B cell (primary cell): Measurements from ENCODE around the gene RAD51B. TPM values are rescaled to one million over a fixed set of nuclear protein-coding genes. Genes with fewer than 3 reads are reported as not detected.

Experiments
- ATAC-seq: fragments of 200-7000 bp; cut with Tn5 transposase; one replicate; pipeline ENCODE4 v1.10.0; 2021; ENCODE audit warnings: low read depth, mild to moderate bottlenecking, moderate number of reproducible peaks, moderate library complexity
- CTCF ChIA-PET: fragments of 350-600 bp; sonication (Branson Sonifier 250); formaldehyde crosslinking; loops from one replicate; lab custom pipeline; 2021; ENCODE audit warnings: antibody characterized with exemption, inconsistent platforms; lab: Charles Lee
- POLR2A ChIA-PET: fragments of 350-600 bp; sonication (Branson Sonifier 250); formaldehyde crosslinking; loops from one replicate; lab custom pipeline; 2021; ENCODE audit warnings: antibody characterized with exemption; lab: Charles Lee
- DNase-seq: peaks from one replicate; pipeline ENCODE4 v3.0.0; 2013
- H2AFZ ChIP-seq: 2 replicates; pipeline ENCODE4 v1.6.1; 2012; ENCODE audit warnings: mild to moderate bottlenecking, low read depth, low read length; ENCODE audit not compliant: insufficient read depth, poor library complexity, severe bottlenecking
- H3K27ac ChIP-seq, 2 donors: 1 replicate in 1 of 2; 2 replicates in 1 of 2; pipeline ENCODE4 v1.5.1; 2012 to 2013; ENCODE audit warnings: low read length in 2 of 2, mild to moderate bottlenecking in 2 of 2, moderate library complexity in 1 of 2
- H3K27me3 ChIP-seq, 4 experiments: fragments of 200-600 bp in 1 of 4; sonication (generic) in 1 of 4; replicated peaks in 1 of 4; 1 replicate in 2 of 4; 2 replicates in 2 of 4; pipeline versions ENCODE4 v1.6.1 to v1.7.0; 2013 to 2016; ENCODE audit warnings: low read length in 3 of 4, mild to moderate bottlenecking in 2 of 4, mixed read lengths in 1 of 4, moderate library complexity in 1 of 4; ENCODE audit not compliant: insufficient read depth in 4 of 4, control insufficient read depth in 3 of 4; ENCODE audit errors: control extremely low read depth in 1 of 4
- H3K36me3 ChIP-seq, 2 experiments: replicated peaks in 1 of 2; 1 replicate in 1 of 2; 2 replicates in 1 of 2; pipeline versions ENCODE4 v1.6.1 to v1.7.1; 2013; ENCODE audit warnings: low read length in 1 of 2; ENCODE audit not compliant: insufficient read depth in 2 of 2, control insufficient read depth in 1 of 2; ENCODE audit errors: control extremely low read depth in 1 of 2, extremely low read depth in 1 of 2
- H3K4me1 ChIP-seq, 2 donors: fragments of 200-600 bp in 1 of 2; sonication (generic) in 1 of 2; 1 replicate in 1 of 2; 2 replicates in 1 of 2; pipeline versions ENCODE4 v1.5.1 to v1.6.1; 2013 to 2017; ENCODE audit warnings: low read length in 2 of 2; ENCODE audit not compliant: control insufficient read depth in 2 of 2, insufficient read depth in 2 of 2
- H3K4me2 ChIP-seq: replicated peaks from 2 replicates; pipeline ENCODE3; 2012; ENCODE audit warnings: mild to moderate bottlenecking, low read depth, low read length; ENCODE audit not compliant: poor library complexity, severe bottlenecking
- H3K4me3 ChIP-seq, 5 experiments: fragments of 200-600 bp in 1 of 5; sonication (generic) in 1 of 5; 1 replicate in 3 of 5; 2 replicates in 2 of 5; pipeline versions ENCODE4 v1.5.1 to v1.7.0; 2011 to 2016; ENCODE audit warnings: low read length in 4 of 5, mild to moderate bottlenecking in 4 of 5, low read depth in 2 of 5, control low read depth in 1 of 5, moderate library complexity in 1 of 5; ENCODE audit not compliant: insufficient read depth in 1 of 5; ENCODE audit errors: control extremely low read depth in 1 of 5, extremely low read depth in 1 of 5
- H3K79me2 ChIP-seq: fragments of 200-600 bp; sonication (generic); one replicate; pipeline ENCODE4 v1.6.0; 2016; ENCODE audit warnings: low read length; ENCODE audit not compliant: control insufficient read depth, insufficient read depth
- H3K9ac ChIP-seq: fragments of 200-600 bp; sonication (generic); 2 replicates; pipeline ENCODE4 v1.6.1; 2017; ENCODE audit warnings: mild to moderate bottlenecking, low read length, moderate library complexity
- H3K9me3 ChIP-seq, 3 donors: one replicate each; pipeline versions ENCODE4 v1.6.1 to v1.7.1; 2013; ENCODE audit warnings: low read length in 2 of 3; ENCODE audit not compliant: control insufficient read depth in 2 of 3, insufficient read depth in 1 of 3; ENCODE audit errors: control extremely low read depth in 1 of 3
- H4K20me1 ChIP-seq: 2 replicates; pipeline ENCODE4 v1.6.0; 2012; ENCODE audit warnings: mild to moderate bottlenecking, low read length; ENCODE audit not compliant: insufficient read depth, control insufficient read depth, poor library complexity, severe bottlenecking
- H3K27ac Mint-ChIP-seq: one replicate; pipeline ENCODE4 v1.8.0; 2021; ENCODE audit warnings: mixed read lengths
- H3K27me3 Mint-ChIP-seq: one replicate; pipeline ENCODE4 v1.8.0; 2021; ENCODE audit warnings: mixed read lengths
- H3K4me1 Mint-ChIP-seq: one replicate; pipeline ENCODE4 v1.8.0; 2021; ENCODE audit warnings: mixed read lengths
- H3K4me3 Mint-ChIP-seq: one replicate; pipeline ENCODE4 v1.8.0; 2021; ENCODE audit warnings: mixed read lengths
- H3K9me3 Mint-ChIP-seq: one replicate; pipeline ENCODE4 v1.8.0; 2022; ENCODE audit warnings: mixed read lengths; ENCODE audit not compliant: insufficient read depth
- CTCF ChIP-seq: fragments of 200-600 bp; IDR thresholded peaks from one replicate; pipeline ENCODE4 v1.8.0; 2022; ENCODE audit warnings: antibody characterized with exemption, mild to moderate bottlenecking
- EZH2 ChIP-seq: IDR thresholded peaks from 2 replicates; pipeline ENCODE4 v1.6.1; 2012; ENCODE audit warnings: borderline replicate concordance, low read depth, mild to moderate bottlenecking, moderate library complexity, low read length; ENCODE audit not compliant: insufficient read depth, poor library complexity, severe bottlenecking
- WGBS: methylation state at CpG from one replicate; pipeline ENCODE4 v1.1.5; 2013; ENCODE audit warnings: missing lambda C conversion rate; ENCODE audit not compliant: insufficient coverage; 5-methylcytosine and 5-hydroxymethylcytosine counted together
- intact Hi-C: fragments of 100-400 bp; cut with micrococcal nuclease; formaldehyde crosslinking; loops from one replicate; pipeline ENCODE4 v1.10.0; 2022
- polyA plus RNA-seq: library from polyadenylated mRNA; depleted of rRNA; stranded (reverse); fragments of >200 nt; gene quantifications from 2 replicates; pipeline ENCODE4 v1.2.3, GENCODE V29; 2012
- total RNA-seq, 2 donors: library from RNA; stranded (reverse); fragments of 120-200 nt in 1 of 2; gene quantifications; 1 replicate in 1 of 2; 2 replicates in 1 of 2; pipeline versions ENCODE4 v1.2.3 to v1.2.4, GENCODE V29; 2013 to 2022

The RAD51B gene
- total and polyA plus RNA-seq, 2 donors (not counting 1 experiment from before 2014, with no cell fraction given), result 6.5 to 60.6 TPM

GRCh38 chr14:68701001-68701741 is 881.6 kb downstream of the RAD51B start:
- H3K4me1 ChIP-seq, result peaks cover 0 to 8% of the 10 kb centered on the region in 2 donors
- POLR2A ChIA-PET, result interaction anchor here (0.5 kb wide), 1 partner anchor 183 kb away, joined by 7 read pairs; no protein-coding TSS in a partner anchor
- TF ChIP-seq CTCF (no peak), EZH2 (no peak)
- intact Hi-C loops, result no loop called here
- no peaks in the 10 kb centered on the region for H3K27me3 ChIP-seq
- no peak overlapping the region for H3K27ac ChIP-seq
- WGBS, result 100% methylated on average over 4 of the region's 6 CpGs
- DNase-seq, result no peak
- no peaks in the 10 kb centered on the region for H3K36me3 ChIP-seq
- no peak for ATAC-seq
- no peaks in the 10 kb centered on the region for H4K20me1 ChIP-seq
- no peak overlapping the region for H3K4me2 ChIP-seq
- H3K9me3 Mint-ChIP-seq, result no peaks in the 10 kb centered on the region
- peaks cover 0 to 11% (median 5%) of the 10 kb centered on the region in 3 donors for H3K9me3 ChIP-seq
- no peaks in the 10 kb centered on the region for H3K27me3 Mint-ChIP-seq
- no peak overlapping the region for H2AFZ ChIP-seq
- H3K9ac ChIP-seq, result no peak overlapping the region
- H3K4me3 Mint-ChIP-seq, result no peak overlapping the region
- CTCF ChIA-PET, result no interaction called here
- H3K27ac Mint-ChIP-seq, result peak overlapping the region; percentile 67
- no peak overlapping the region for H3K4me3 ChIP-seq
- H3K4me1 Mint-ChIP-seq, result peaks cover 10% of the 10 kb centered on the region
- no peaks in the 10 kb centered on the region for H3K79me2 ChIP-seq

DNA sequence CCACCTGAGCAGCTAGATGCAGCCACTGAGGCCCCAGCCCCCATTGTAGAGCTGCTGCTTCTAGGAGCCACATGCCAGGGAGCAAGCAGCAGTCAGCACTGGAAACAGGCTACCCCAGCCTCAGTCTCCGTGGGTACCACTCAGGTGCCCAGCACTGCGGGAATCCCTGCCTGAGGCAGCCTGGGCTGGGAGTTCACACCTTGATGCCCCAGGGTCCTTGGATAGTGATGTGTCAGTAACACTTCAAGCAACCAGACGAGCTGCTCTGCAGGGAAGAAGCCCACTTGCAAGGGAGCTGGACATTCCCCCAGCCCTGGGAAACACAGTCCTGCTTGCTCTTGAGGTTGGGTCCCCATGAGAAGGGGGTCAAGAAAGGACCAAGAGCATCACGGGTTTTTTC is 882.6 kb downstream of the RAD51B start:
- no peaks in the 10 kb centered on the region for H3K27me3 ChIP-seq
- H3K27ac ChIP-seq, result no peak overlapping the region
- H3K4me2 ChIP-seq, result no peak overlapping the region
- no peak for TF ChIP-seq EZH2
- TF ChIP-seq CTCF, result no peak
- H3K36me3 ChIP-seq, result no peaks in the 10 kb centered on the region
- H3K79me2 ChIP-seq, result no peaks in the 10 kb centered on the region
- no peaks in the 10 kb centered on the region for H3K9me3 Mint-ChIP-seq
- H3K27me3 Mint-ChIP-seq, result no peaks in the 10 kb centered on the region
- ATAC-seq, result no peak
- intact Hi-C loops, result no loop called here
- CTCF ChIA-PET, result interaction anchor here (0.5 kb wide), 1 partner anchor 53 kb away, joined by 3 read pairs; no protein-coding TSS in a partner anchor
- H3K4me1 ChIP-seq, result peaks cover 0 to 8% of the 10 kb centered on the region in 2 donors
- H3K4me3 Mint-ChIP-seq, result no peak overlapping the region
- no peaks in the 10 kb centered on the region for H4K20me1 ChIP-seq
- peaks cover 10% of the 10 kb centered on the region for H3K4me1 Mint-ChIP-seq
- POLR2A ChIA-PET, result no interaction called here
- WGBS, result 94% methylated on average over 3 of the region's 4 CpGs
- H3K9me3 ChIP-seq, result peaks cover 0 to 8% (median 5%) of the 10 kb centered on the region in 3 donors
- H3K27ac Mint-ChIP-seq, result no peak overlapping the region
- no peak overlapping the region for H3K9ac ChIP-seq
- H2AFZ ChIP-seq, result no peak overlapping the region
- H3K4me3 ChIP-seq, result no peak overlapping the region
- DNase-seq, result no peak
